Measurements from ENCODE around the gene DAGLA. TPM values are rescaled to one million over a fixed set of nuclear protein-coding genes. Genes with fewer than 3 reads are reported as not detected.

The DAGLA gene
- polyA plus RNA-seq, 1 experiment: 2.5 TPM

DNA sequence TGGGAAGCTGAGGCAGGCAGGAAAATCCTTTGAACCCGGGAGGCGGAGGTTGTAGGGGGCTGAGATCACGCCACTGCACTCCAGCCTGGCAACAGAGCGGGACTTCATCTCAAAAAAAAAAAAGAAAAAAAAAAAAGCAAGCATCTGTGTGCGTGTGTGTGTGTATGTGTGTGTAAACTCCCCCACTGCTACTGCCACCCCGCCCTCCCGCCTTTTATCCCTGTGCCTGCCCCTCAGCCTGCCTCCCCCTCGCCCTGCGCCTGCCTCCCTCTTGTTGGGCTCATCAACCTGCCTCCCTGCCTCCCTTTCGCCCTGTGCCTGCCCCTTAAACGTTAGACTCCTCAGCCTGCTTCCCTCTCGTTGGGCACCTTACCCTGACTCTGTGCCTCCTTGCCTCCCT is 94.2 kb downstream of the DAGLA start:
- no peak overlapping the region for H3K4me3 ChIP-seq (ENCODE audit: low read depth, low read length)
- no peak for TF ChIP-seq CTCF (IDR thresholded peaks at IDR 0.05; ENCODE audit: insufficient read depth, low read depth, low read length)
- H3K27me3 ChIP-seq (ENCODE audit: control insufficient read depth, insufficient read depth, low read length): no peaks in the 10 kb centered on the region
- DNase-seq (ENCODE audit: low read depth): no peak
- no peaks in the 10 kb centered on the region for H3K36me3 ChIP-seq (ENCODE audit: control insufficient read depth, insufficient read depth, low read length)
- CTCF ChIA-PET: interaction anchor here (0.9 to 5.0 kb wide), 3 partner anchors 21 to 28 kb away, joined by 4 to 25 read pairs (median 4); no protein-coding TSS in a partner anchor
- POLR2A ChIA-PET: no interaction called here

- ChIA-PET POLR2A (no interaction called here), CTCF (interaction anchor here (0.7 to 5.0 kb wide), 7 partner anchors 9 to 907 kb away, joined by 3 to 25 read pairs (median 4); no protein-coding TSS in a partner anchor)
- Histone ChIP-seq H3K36me3 (ENCODE audit: control insufficient read depth, insufficient read depth, low read length) (no peaks in the 10 kb centered on the region), H3K4me3 (ENCODE audit: low read depth, low read length) (no peak overlapping the region), H3K27me3 (ENCODE audit: control insufficient read depth, insufficient read depth, low read length) (no peaks in the 10 kb centered on the region)
- no peak for DNase-seq (ENCODE audit: low read depth)
- no peak for TF ChIP-seq CTCF (IDR thresholded peaks at IDR 0.05; ENCODE audit: insufficient read depth, low read depth, low read length)
Observed at GRCh38 chr11:61775106-61775505, 94.9 kb downstream of the DAGLA start.

- DNase-seq (ENCODE audit: low read depth): no peak
- CTCF ChIA-PET: interaction anchor here (0.7 to 5.0 kb wide), 9 partner anchors 9 to 908 kb away, joined by 3 to 25 read pairs (median 4); no protein-coding TSS in a partner anchor
- no peak overlapping the region for H3K4me3 ChIP-seq (ENCODE audit: low read depth, low read length)
- POLR2A ChIA-PET: no interaction called here
- H3K36me3 ChIP-seq (ENCODE audit: control insufficient read depth, insufficient read depth, low read length): no peaks in the 10 kb centered on the region
- H3K27me3 ChIP-seq (ENCODE audit: control insufficient read depth, insufficient read depth, low read length): no peaks in the 10 kb centered on the region
- TF ChIP-seq CTCF (IDR thresholded peaks at IDR 0.05; ENCODE audit: insufficient read depth, low read depth, low read length): no peak
Observed at GRCh38 chr11:61775606-61776554, 95.7 kb downstream of the DAGLA start.

- no peak for DNase-seq (ENCODE audit: low read depth)
- ChIA-PET POLR2A (no interaction called here), CTCF (interaction anchor here (0.7 to 5.0 kb wide), 9 partner anchors 10 to 305 kb away, joined by 3 to 25 read pairs (median 5); no protein-coding TSS in a partner anchor)
- no peaks in the 10 kb centered on the region for H3K36me3 ChIP-seq (ENCODE audit: control insufficient read depth, insufficient read depth, low read length)
- H3K27me3 ChIP-seq (ENCODE audit: control insufficient read depth, insufficient read depth, low read length): no peaks in the 10 kb centered on the region
- TF ChIP-seq CTCF (IDR thresholded peaks at IDR 0.05; ENCODE audit: insufficient read depth, low read depth, low read length): peak; percentile 87
- H3K4me3 ChIP-seq (ENCODE audit: low read depth, low read length): no peak overlapping the region
Observed at GRCh38 chr11:61776561-61777075, 96.4 kb downstream of the DAGLA start.

All from BJ (cell line).